ENCODE data around the gene E2F3. TPM values are rescaled to one million over a fixed set of nuclear protein-coding genes. Genes with fewer than 3 reads are reported as not detected.

Gene E2F3
- total RNA-seq (2022; extraction: Qiagen RNA extraction), result 12.0 to 13.5 TPM (median 12.8 TPM) in 5 replicates

DNA sequence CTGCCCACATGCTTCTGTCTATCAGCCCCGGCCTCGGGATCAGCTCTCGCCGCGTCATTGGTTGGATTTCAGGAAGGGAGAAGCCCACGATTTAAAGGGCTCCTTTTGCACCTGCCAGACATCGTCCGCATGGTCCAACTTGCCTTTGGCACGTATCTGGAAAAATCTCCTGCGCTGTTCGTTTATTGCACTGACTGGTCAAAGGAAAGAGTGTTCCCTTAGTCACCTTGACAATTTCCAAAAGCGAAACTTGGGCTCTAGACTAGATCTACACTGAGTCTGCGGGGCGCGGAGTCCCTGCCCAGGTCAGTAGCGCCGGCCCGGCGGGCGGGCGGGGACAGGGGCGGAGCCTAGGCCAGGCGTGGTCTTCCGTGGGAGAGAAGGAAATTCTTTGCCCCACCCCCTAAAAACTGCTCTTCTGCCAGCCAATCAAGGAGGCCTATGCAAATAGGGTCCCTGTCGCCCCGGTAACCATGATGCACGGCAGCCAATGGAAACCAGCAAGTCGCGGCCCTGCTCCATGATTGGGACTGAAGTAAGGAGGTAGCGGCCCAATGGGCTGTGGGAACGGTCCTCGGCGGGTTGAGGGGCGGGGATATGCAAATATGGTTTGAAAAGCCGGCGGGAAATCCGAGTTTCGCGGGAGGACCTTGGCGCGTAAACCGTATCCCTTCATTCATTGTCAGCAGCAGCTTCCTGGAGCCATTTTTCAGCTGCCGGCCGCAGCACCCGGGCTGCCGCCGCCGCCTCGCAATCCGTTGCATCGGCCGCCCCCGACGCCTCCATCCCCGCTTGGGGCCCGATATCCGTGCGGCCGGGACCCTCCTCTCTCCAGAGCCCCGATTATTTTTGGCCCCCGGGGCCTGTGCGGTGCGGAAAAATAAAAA lies at the start of gene E2F3:
E2F3 (plus strand) TSS at position 675 of the 887 bp plus-strand sequence. CDS start 354 bp downstream, outside the sequence.

DNA sequence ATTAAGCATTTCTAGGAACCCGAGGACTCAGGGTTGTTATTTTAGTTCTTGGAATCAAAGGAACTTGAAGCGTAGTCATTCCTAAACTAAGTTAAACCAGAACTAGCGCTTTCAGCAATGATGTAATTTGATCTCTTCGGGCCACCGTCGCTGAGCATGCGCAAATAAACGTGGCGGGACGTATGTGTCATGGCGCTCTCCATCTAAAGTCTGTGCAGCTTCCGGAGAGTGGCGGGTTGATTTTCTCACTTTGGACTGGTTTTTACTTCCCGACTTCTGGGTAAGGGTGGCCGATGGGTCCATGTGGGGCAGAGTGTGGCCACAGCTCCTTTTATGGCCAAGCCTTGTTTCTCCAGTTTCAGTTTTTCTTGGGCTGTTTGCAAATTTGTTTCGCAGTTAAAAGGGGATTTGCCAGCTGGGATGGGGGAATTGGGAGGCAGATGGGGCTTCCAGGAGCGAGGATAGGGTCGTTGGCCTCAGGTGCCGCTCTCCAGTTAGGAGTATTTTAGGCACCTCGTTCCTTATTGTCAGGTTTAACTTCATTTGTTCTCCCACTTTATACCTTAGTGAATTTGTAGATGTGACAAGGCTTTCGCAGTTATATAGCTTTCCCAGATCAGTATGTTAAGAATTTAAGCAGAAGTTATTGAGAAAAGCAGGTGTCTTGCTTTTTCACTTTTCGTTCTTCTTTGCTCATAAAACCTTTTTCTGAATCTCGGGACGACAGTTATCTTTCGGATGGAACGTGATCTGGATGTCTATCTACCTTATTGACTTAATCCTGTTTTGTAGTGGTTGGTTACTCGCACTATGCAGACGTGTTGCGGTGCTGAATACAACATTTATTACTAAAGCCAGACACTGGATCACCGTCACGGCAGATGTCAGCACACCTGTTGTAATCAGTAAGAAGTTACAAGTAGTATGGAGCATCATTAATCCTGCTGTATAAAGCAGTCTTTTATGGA lies 132.9 kb downstream of the E2F3 start, which contains the start of gene CDKAL1:
CDKAL1 (plus strand) TSS at position 163 of the 968 bp plus-strand sequence. CDS start 11,894 bp downstream, outside the sequence.

Other genes with a start within 250 kb of the E2F3 start
- gene MBOAT1, start 189.4 kb upstream of the E2F3 start, total RNA-seq (2022; extraction: Qiagen RNA extraction), result 2.6 to 3.2 TPM (median 2.8 TPM) in 5 replicates
- 3.1 to 4.0 TPM (median 3.2 TPM) in 5 replicates for gene CDKAL1, start 132.6 kb downstream of the E2F3 start, total RNA-seq (2022; extraction: Qiagen RNA extraction)